KMS-11 (cell line): ENCODE data around the gene EYA4.

ENCODE experiments used
- H2AFZ ChIP-seq: fragments of 200-600 bp; sonication (generic); 2 replicates; pipeline ENCODE4 v1.6.1; 2016; ENCODE audit warnings: antibody characterized with exemption, mixed run types, low read depth
- H3K27ac ChIP-seq: fragments of 200-600 bp; sonication (generic); 2 replicates; pipeline ENCODE4 v1.6.1; 2016; ENCODE audit warnings: mild to moderate bottlenecking, mixed run types
- H3K27me3 ChIP-seq: fragments of 200-600 bp; sonication (generic); 2 replicates; pipeline ENCODE4 v1.6.1; 2017; ENCODE audit warnings: mild to moderate bottlenecking, low read depth, mixed run types, moderate library complexity; ENCODE audit not compliant: insufficient read depth
- H3K36me3 ChIP-seq: fragments of 200-600 bp; sonication (generic); 2 replicates; pipeline ENCODE4 v1.6.1; 2017; ENCODE audit warnings: mild to moderate bottlenecking, mixed run types; ENCODE audit not compliant: insufficient read depth
- H3K4me1 ChIP-seq: fragments of 200-600 bp; sonication (generic); 2 replicates; pipeline ENCODE4 v1.6.1; 2016; ENCODE audit warnings: mild to moderate bottlenecking, low read depth, mixed run types; ENCODE audit not compliant: poor library complexity, severe bottlenecking
- H3K4me2 ChIP-seq: fragments of 200-600 bp; sonication (generic); 2 replicates; pipeline ENCODE4 v1.7.0; 2016; ENCODE audit warnings: mild to moderate bottlenecking, mixed run types
- H3K4me3 ChIP-seq: fragments of 200-600 bp; sonication (generic); IDR thresholded peaks from 2 replicates; pipeline ENCODE4 v1.6.1; 2017; ENCODE audit warnings: low read depth, low read length, mixed read lengths; ENCODE audit not compliant: insufficient read depth
- H3K79me2 ChIP-seq: fragments of 200-600 bp; sonication (generic); 2 replicates; pipeline ENCODE4 v1.6.1; 2016; ENCODE audit warnings: low read depth, mixed run types; ENCODE audit not compliant: insufficient read depth
- H3K9ac ChIP-seq: fragments of 200-600 bp; sonication (generic); 2 replicates; pipeline ENCODE4 v1.6.1; 2016; ENCODE audit warnings: mild to moderate bottlenecking, mixed run types
- H4K20me1 ChIP-seq: fragments of 200-600 bp; sonication (generic); 2 replicates; pipeline ENCODE4 v1.6.1; 2016; ENCODE audit warnings: mild to moderate bottlenecking, mixed run types; ENCODE audit not compliant: insufficient read depth
- CTCF ChIP-seq: fragments of 200-600 bp; sonication (generic); conservative IDR thresholded peaks from 2 replicates; pipeline ENCODE4 v1.6.1; 2017; ENCODE audit warnings: low read depth, mild to moderate bottlenecking, antibody characterized with exemption, low read length, moderate library complexity, mixed read lengths

The EYA4 gene

GRCh38 chr6:133337308-133337707, 96.2 kb downstream of the EYA4 start:
- Histone ChIP-seq H3K4me3 (no peak overlapping the region), H3K9ac (no peak overlapping the region), H3K4me1 (no peaks in the 10 kb centered on the region), H3K27me3 (no peaks in the 10 kb centered on the region), H3K36me3 (no peaks in the 10 kb centered on the region), H3K79me2 (no peaks in the 10 kb centered on the region), H4K20me1 (no peaks in the 10 kb centered on the region), H3K27ac (no peak overlapping the region), H3K4me2 (no peak overlapping the region), H2AFZ (no peak overlapping the region)
- TF ChIP-seq CTCF = no peak

GRCh38 chr6:133339543-133340384, 98.6 kb downstream of the EYA4 start:
- H2AFZ ChIP-seq = no peak overlapping the region
- no peaks in the 10 kb centered on the region for H3K79me2 ChIP-seq
- H3K27me3 ChIP-seq = no peaks in the 10 kb centered on the region
- H3K36me3 ChIP-seq = no peaks in the 10 kb centered on the region
- no peak for TF ChIP-seq CTCF
- H4K20me1 ChIP-seq = no peaks in the 10 kb centered on the region
- no peak overlapping the region for H3K4me2 ChIP-seq
- H3K9ac ChIP-seq = no peak overlapping the region
- no peak overlapping the region for H3K27ac ChIP-seq
- no peaks in the 10 kb centered on the region for H3K4me1 ChIP-seq
- H3K4me3 ChIP-seq = no peak overlapping the region

- no peaks in the 10 kb centered on the region for H3K79me2 ChIP-seq
- no peaks in the 10 kb centered on the region for H3K36me3 ChIP-seq
- H3K4me1 ChIP-seq = no peaks in the 10 kb centered on the region
- no peak overlapping the region for H3K9ac ChIP-seq
- no peak overlapping the region for H3K27ac ChIP-seq
- no peak overlapping the region for H2AFZ ChIP-seq
- H4K20me1 ChIP-seq = no peaks in the 10 kb centered on the region
- H3K27me3 ChIP-seq = no peaks in the 10 kb centered on the region
- no peak overlapping the region for H3K4me3 ChIP-seq
- no peak overlapping the region for H3K4me2 ChIP-seq
- TF ChIP-seq CTCF = no peak
Observed at GRCh38 chr6:133340557-133340956, 99.4 kb downstream of the EYA4 start.

GRCh38 chr6:133341607-133342158, 100.5 kb downstream of the EYA4 start:
- no peak overlapping the region for H2AFZ ChIP-seq
- H3K79me2 ChIP-seq = no peaks in the 10 kb centered on the region
- H3K4me3 ChIP-seq = no peak overlapping the region
- H3K4me1 ChIP-seq = no peaks in the 10 kb centered on the region
- H3K27ac ChIP-seq = no peak overlapping the region
- no peaks in the 10 kb centered on the region for H4K20me1 ChIP-seq
- H3K36me3 ChIP-seq = no peaks in the 10 kb centered on the region
- no peak overlapping the region for H3K9ac ChIP-seq
- H3K27me3 ChIP-seq = no peaks in the 10 kb centered on the region
- no peak overlapping the region for H3K4me2 ChIP-seq
- TF ChIP-seq CTCF = no peak
